Kidney capillary endothelial cell (primary cell): ENCODE data around the gene UBE2R2.
A peak's percentile ranks its signal among the peaks of the same experiment; 100 is the strongest.
"Not testable (repeated sequence)": the region's sequence is repeated elsewhere in the genome, so short reads cannot be mapped to it uniquely, and the experiment has no call there.

Experiments
- DNase-seq: peaks from one replicate; pipeline ENCODE4 v3.0.0-alpha.2; 2018; ENCODE audit warnings: low spot score

The UBE2R2 gene

DNA sequence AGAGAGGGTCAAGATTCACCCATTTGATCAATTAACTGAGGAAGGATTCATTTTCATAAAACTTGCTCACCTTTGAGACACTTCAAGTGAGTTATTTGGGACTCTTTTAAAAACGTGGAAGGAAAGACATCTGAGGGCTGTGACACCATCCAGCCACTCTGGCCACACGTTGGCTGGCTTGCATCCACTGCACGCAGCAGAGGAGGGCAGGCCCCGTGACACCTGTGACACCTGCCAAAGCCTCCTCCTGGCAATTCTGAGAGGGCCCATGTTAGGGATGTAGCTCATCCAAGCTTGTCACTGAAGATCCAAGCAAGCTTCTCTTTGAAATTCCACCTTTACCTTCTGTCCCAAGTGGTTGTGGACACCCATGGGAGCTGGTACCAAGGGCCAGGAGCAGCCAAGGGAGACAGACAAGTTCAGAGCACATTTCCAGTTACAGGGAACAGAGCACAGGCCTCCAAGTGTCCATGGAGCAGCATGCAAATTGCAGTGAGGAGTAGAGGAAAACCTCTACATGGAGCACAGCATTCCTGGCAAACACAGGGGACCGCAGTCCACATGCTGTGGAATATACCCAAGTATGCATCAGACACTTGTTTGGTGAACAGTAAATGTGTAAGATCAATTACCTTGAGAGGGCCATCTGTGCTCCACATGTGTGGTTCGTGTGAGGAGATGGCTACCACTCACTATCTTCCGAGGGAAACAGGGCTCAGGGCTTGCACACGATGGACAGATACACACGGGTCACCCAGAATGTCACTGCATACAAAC, 16.8 kb upstream of the UBE2R2 start:
- no peak for DNase-seq

DNA sequence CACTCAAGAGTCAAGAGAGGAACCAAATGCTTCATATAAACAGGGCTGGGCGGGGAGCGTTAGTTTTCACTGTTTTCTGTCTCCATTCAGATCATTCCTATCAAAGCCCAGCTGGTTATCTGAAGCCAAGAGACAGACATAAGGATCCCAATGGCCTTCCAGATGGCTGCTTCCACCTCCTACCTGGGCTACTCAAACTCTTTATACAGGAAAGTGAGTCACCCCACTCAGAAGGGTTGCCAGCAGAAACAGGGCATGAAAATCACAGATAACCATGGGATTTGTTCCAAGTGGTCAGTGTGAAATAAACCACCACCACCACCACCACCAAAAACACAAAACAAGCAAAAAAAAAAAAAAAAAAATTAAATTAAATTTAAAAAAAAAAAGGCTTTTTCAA, 16.1 kb upstream of the UBE2R2 start:
- no peak for DNase-seq

DNA sequence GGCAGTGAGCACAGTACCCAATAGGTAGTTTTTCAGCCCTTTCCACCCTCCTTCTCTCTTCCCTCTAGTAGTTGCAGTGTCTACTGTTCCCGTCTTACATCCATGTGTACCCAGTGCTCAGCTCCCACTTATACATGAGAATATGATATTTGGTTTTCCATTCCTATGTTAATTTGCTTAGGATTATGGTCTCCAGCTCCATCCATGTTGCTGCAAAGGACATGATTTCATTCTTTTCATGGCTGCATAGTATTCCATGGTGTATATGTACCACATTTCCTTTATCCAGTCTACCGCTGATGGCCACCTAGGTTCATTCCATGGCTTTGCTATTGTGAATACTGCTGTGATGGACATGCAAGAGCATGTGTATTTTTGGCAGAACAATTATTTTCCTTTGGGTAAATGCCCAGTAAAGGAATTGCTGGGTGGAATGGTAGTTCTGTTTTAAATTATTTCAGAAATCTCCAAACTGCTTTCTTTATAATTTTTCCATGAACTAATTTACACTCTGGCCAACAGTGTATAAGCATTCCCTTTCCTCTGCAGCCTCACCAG, 14.9 kb upstream of the UBE2R2 start:
- DNase-seq: not testable (repeated sequence)

DNA sequence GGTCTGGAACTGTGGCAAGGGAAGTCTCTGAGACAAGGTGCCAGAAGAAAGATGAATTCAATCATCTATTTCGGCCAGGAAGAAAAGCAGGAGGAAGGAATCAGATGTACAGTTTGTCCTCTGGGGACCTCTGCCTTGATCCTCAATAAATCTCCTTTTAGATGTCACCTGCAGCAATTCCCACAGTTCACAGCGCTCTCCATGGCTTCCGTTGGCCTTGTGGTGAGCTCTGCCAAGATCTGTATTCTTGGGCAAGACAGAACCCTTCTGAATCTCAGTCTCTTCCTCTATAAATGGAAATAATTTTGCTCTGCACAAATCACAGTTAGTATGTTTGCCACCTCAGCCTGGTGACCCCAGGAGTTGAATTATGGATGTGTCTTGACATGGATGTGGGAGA, 12.8 kb upstream of the UBE2R2 start:
- DNase-seq: not testable (repeated sequence)

DNA sequence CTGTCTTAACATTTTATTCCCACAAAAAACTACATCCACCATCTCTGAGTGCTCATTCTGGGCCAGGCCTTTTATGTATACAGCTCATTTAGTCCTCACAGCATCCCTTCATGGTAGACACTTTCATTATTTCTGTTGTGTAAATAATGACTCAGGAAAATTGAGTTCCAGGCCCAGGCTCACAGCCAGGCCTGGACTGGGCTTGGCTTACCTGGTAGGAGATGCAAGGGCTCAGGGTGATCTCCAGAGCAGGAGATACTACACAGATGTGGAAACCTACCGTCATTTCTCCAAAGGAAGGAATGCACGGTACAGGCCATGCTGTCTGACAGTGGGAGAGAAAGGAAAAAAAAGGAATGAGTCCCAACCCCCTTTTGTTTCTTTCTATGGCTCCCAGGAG, 9.8 kb upstream of the UBE2R2 start:
- DNase-seq: not testable (repeated sequence)

DNA sequence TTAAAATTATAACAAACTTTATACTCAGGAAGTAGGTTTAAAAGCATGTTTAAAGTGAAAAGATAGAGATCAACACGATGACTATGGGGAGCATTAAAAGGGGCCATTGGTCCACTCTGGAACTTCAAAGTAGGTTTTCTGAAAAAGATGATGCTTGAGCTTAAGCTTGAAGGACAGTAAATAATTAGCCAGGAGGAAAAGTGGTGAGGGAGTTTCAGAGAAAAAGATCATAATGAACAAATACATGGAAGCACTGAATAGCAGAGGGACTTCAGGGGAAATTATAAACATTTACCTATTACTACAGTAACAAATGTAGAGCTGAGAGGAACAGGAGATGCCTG, 8.0 kb upstream of the UBE2R2 start:
- not testable (repeated sequence) for DNase-seq

DNA sequence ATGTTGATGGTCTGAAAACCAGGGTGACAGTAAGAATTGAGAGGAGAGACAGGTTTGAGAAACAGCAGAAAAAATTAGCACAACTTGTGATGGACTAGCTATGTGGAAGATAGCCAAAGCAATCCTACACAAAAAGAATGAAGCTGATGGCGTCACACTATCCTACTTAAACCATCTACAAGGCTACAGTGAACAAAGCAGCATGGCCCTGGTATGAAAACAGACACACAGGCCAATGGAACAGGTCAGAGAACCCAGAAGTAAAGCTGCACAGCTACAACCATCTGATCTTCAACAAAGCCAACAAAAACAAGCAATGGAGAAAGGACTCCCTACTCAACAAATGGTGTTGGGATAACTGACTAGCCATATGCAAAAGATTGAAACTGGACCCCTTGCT, 7.5 kb upstream of the UBE2R2 start:
- DNase-seq: no peak

DNA sequence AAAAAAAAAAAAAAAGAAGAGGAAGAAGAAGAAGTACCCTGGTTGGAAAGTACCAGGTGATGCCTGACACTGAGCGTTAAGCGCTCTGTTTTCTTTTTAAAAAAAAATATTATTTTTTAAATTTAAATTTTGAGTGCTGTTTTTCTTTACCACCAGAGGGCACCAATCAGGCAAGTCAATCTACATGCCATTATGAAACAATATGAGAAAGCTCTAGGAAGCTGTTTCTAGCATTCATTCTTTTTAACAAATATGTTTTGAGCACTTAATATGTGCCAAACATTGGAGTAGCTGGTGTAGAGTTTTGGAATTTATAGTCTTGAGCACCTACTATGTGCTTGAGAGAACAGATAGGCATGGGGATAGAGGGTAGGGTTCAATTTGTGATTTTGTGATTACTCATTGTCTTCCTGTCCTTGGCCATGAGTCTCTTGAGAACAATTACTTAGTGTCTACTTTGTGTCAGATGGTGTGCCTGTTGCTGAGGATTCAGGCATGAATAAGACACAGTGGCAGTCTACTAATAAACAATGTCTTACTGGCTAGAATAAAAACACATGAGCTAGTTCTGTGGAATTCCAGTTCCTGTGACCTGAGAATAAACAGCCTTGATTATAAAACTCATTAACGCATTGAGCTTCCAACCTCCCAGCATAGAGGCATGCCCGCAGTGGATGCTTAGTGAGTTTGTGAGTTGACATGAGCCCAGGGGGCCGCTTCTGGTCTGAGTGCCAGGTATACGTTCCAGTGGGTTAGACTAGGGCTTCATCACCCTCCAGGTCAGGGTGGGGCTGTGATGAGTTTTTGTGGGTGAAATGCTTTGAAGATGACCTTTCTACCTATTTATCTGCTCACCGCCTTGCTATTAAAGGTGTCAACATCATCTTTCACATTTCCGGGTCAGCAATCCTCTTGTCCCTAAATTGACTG, 3.0 kb upstream of the UBE2R2 start:
- DNase-seq: peak; percentile 98

DNA sequence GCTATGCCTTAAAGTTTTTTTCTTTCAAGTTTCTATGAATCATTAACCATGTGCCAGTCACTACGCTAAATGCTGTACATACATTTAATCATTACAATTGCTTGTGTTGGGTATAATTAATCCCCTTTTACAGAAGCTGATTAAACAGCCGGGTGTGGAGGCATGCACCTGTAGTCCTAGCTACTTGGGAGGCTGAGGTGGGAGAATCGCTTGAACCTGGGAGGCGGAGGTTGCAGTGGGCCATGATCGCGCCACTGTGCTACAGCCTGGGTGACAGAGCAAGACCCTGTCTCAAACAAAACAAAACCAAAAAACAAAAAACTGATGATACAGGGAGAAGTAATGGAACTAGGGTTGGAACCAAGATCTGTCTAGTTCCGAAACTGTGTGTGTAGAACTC, 1.2 kb upstream of the UBE2R2 start:
- DNase-seq: no peak

DNA sequence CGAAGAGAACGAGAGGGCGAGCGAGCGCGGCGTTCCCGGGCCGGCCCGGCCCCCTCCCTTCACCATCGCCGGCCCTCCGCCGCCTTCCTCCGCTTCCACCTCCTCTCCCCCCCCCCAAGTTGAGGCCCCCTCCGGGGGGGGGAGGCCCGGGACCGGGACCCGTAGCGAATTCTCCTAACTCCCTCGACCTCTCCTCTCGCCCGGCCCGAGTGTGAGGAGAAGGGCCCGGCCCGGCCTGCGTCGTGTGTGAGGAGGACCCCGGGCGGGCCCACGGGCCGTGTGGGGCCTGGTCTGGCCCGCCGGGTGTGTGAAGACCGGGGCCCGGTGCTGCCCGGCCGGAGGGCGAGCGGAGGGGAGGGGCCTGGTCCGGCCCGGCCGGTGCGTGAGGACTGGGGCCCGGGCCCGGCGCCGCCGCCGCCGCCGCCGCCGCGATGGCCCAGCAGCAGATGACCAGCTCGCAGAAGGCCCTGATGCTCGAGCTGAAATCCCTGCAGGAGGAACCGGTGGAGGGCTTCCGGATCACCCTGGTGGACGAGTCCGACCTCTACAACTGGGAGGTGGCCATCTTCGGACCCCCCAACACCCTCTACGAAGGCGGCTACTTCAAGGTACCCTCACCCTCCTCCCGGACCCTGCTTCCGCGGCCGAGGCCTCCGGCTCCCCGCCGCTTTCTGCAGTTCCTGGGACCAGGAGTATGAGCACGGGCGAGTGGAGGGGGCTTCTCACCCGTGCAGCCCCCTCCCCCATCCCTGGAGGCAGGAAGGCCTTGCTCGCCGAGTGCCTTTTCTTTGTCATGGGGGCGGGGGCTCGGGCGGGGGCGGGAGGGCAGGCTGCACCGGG, 587 bp downstream of the UBE2R2 start:
- DNase-seq: peak; percentile 66

DNA sequence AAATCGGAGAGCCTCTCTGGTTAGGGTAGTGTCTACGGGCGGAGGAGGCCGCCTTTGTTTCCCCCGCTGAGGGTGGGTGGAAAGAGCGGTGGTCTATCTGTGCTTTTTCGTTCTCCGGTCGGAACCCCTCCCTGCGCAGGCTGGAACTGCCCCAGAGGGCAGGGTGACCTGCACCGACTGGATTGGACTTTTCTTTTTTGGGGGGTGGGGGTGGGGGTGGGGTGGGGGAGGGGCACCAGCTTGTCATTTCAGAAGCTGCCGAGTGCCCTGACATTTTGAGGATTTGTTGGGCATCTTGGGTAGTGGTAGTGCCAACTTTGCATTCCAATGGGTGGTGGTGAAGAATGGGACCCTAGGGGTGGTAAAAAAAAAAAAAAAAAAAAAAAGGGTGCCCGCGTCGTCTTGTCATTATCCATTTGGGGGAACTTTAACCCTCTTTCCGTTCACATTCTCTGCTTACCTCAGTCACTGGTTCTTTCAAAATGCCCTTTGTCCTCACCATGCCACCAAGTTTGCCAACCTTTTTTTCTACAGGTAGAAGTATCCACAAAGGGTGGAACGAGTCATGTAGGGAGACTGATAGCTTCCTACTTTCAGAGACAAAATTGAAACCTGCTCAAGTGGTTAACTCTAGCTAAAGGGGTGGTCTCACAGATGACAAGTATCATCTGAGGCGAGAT, 1.3 kb downstream of the UBE2R2 start:
- no peak for DNase-seq

DNA sequence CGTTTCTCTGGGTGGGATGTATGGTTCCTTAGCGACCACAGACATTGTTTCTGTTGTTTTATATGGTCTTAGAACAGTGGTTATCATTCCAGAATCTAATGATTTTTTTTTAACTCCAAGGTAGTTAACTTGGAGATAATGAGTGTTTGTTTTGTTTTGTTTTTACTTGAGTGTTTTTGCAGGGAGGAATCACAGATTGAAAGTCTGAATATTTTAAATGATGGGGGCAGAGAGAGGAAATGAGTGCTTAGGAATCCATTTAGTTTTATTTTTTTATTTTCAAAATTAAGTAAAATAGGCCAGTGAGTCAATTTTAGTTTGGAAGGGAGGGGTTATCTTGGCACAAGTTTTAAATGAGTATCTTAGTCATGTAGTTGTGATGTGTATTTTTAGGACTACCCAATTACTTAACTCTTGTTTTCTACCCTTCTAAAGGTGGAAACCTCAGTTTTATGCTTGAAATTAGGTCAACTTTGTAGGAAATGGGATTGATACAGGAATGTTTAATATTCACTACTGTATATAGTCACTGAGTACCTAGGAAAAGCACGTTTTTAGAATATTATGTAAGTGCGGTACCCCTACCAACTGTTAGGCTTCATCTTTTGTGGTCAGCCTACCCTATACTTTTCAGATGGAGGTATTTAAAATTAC, 2.0 kb downstream of the UBE2R2 start:
- peak; percentile 30 for DNase-seq

DNA sequence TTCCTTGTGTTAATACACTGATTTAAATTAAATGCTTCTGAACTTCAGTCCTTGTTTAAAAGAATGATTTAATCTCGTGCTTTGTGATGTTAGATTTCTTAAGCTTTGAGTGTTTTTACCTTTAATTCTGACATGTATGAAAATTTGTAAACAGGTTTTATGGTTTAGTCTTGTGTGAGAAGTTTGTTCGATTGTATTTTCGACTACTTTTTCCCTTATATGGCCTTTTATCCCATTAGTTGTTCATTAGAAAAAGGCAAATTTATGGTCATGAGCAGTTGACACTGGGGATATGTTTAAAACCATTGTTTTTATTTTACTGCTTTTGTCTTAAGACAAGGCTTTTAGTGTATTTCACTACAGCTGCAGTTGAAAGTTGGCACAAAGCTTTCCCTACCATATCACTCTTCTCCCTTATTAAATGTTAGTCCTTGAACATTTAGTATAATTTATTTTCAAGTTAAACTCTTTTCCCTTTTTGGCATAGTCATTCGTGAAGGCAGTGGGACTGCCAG, 3.3 kb downstream of the UBE2R2 start:
- no peak for DNase-seq

DNA sequence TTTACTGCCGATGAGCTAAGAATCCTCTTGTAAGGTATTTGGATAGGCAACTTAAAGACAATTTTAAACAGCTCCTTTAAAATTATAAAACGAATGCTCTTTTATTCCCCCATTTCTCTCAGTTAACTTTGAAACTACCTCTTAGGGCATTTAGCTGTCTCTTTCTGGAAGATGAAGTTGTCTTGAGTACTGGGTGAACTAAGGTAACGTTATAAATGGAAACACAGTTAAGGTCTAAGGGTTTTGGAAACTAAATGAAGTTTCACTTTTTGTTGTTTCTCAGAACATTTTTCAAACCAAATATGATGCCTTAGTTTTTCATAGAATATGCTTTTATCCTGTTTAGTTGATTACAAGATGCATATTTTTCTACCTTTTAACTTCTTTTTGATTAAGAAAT, 6.8 kb downstream of the UBE2R2 start:
- no peak for DNase-seq

DNA sequence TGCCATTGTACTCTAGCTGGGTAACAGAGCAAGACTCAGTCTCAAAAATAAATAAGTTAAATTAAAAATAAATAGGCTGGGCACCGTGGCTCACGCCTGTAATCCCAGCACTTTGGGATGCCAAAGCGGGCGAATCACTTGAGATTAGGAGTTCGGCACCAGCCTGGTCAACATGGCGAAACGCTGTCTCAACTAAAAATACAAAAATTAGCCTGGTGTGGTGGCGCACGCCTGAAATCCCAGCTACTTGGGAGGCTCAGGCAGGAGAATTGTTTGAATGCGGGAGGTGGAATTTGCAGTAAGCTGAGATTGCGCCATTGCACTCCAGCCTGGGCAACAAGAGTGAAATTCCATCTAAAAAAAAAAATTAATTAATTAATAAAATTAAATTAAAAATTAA, 10.3 kb downstream of the UBE2R2 start:
- DNase-seq: not testable (repeated sequence)

DNA sequence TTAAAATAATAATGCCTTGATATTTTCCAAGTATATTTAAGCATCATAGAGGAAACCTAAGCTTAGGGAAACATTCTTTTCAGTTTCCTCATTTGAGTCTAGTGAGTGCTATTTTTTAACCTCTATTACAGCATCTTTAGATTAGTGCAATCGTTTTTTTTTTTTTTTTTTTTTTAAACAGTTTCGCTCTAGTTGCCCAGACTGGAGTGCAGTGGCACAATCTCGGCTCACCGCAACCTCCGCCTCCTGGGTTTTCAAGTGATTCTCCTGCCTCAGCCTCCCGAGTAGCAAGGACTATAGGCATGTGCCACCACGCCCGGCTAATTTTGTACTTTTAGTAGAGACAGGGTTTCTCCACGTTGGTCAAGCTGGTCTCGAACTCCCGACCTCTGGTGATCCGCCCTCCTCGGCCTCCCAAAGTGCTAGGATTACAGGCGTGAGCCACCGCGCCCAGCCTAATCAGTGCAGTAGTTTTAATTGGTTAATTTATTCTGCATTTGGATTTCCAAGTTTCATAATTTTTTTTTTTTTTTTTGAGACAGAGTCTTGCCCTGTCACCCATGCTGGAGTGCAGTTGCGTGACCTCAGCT, 12.8 kb downstream of the UBE2R2 start:
- not testable (repeated sequence) for DNase-seq

DNA sequence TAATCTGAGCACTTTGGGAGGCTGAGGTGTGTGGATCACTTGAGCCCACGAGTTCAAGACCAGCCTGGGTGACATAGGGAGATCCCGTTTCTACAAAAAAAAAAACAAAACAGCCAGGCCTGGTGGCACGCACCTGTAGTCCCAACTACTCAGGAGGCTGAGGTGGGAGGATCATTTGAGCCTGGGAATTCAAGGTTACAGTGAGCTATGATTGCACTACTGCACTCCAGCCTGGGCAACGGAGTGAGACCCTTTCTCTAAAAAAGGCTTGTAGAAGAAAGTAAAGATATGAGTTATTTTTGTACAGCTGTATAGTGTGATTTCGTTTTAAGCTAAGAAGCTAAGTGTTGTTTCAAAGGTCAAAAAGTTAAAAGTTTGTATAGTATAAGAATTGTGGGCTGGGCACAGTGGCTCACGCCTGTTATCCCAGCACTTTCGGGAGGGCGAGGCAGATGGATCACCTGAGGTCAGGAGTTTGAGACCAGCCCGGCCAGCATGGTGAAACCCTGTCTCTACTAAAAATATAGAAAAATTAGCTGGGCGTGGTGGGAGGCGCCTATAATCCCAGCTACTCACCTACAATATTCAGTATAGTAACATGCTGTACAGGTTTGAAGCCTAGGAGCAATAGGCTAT, 18.8 kb downstream of the UBE2R2 start:
- no peak for DNase-seq

DNA sequence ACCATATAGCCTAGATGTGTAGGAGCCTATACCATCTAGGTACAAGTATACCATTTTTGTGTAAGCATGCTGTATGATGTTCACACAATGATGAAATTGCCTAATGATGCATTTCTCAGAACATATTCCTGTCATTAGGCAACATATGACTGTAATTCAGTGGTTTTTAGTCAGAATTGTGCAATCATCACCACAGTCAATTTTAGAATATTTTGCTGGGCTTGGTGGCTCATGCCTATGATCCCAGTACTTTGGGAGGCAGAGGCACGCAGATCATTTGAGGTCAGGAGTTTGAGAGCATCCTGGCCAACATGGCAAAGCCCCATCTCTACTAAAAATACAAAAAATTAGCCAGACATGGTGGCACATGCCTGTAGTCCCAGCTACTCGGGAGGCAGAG, 19.3 kb downstream of the UBE2R2 start:
- not testable (repeated sequence) for DNase-seq

DNA sequence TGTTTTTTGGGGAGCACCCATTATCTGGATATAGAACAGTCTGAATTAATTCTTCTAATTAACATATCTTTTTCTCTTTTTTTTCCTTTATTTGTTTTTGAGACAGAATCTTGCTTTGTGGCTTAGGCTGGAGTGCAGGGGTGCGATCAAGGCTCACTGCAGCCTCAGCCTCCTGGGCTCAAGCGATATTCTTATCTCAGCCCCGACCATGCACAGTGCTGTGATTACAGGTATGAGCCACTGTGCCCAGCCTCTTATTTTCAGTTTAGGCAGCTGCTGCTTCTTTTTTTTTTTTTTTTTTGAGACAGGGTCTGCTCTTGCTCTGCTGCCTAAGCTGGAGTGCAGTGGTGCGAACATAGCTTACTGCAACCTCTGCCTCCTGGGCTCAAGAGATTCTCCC, 20.2 kb downstream of the UBE2R2 start:
- no peak for DNase-seq

DNA sequence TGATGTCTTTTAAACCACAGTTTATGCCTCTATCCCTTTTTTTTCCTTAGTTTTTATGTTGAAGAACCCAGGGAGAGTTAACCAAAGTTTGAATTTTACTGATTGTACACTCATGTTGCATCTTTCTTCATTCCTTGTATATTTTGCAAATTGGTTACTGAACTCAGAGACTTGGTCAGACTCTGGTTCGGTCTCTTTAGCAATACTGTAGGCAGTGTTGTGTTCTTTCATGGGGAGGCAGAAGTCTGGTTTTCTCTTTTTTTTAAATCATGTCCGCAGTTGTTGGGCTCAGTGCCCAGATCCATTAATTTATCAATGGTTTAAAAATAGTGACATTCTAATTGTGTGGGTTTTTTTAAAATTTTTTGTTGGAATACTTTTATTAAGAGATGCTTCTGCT, 23.4 kb downstream of the UBE2R2 start:
- DNase-seq: no peak
